Measurements from ENCODE around the gene CPTP.

GRCh38 chr1:1357871-1358432 is 33.4 kb downstream of the CPTP start:
- TF ChIP-seq TEAD4 (IDR thresholded peaks at IDR 0.05) (no peak), TCF12 (IDR thresholded peaks at IDR 0.05; ENCODE audit: low read depth) (no peak), YY1 (IDR thresholded peaks at IDR 0.05; ENCODE audit: low read depth) (no peak), RAD21 (IDR thresholded peaks at IDR 0.05; ENCODE audit: low read depth) (no peak), CREB1 (IDR thresholded peaks at IDR 0.05; ENCODE audit: low read depth) (no peak), USF1 (IDR thresholded peaks at IDR 0.05) (no peak), EP300 (IDR thresholded peaks at IDR 0.05; ENCODE audit: borderline replicate concordance) (no peak), FOXM1 (IDR thresholded peaks at IDR 0.05; ENCODE audit: borderline replicate concordance, low read depth) (no peak)
- TF ChIP-seq, protein P1, sequence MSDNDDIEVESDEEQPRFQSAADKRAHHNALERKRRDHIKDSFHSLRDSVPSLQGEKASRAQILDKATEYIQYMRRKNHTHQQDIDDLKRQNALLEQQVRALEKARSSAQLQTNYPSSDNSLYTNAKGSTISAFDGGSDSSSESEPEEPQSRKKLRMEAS (IDR thresholded peaks at IDR 0.05) = no peak

All from Ishikawa (cell line).